Fibroblast of lung (primary cell): ENCODE results near the gene SLC10A6.

Experiments used
- EZH2 ChIP-seq: IDR thresholded peaks from 2 replicates; pipeline ENCODE4 v1.5.1; 2012; ENCODE audit warnings: low read length, control low read depth, mild to moderate bottlenecking; ENCODE audit errors: missing control alignments
- TF ChIP-seq, protein P1 (sequence below), 2 donors: IDR thresholded peaks in 1 of 2; conservative IDR thresholded peaks in 1 of 2; 1 replicate in 1 of 2; 2 replicates in 1 of 2; pipeline ENCODE4 v1.5.1; 2011 to 2012; ENCODE audit warnings: low read length in 2 of 2, control low read depth in 1 of 2, inconsistent platforms in 1 of 2, low read depth in 1 of 2, mild to moderate bottlenecking in 1 of 2

DNA sequence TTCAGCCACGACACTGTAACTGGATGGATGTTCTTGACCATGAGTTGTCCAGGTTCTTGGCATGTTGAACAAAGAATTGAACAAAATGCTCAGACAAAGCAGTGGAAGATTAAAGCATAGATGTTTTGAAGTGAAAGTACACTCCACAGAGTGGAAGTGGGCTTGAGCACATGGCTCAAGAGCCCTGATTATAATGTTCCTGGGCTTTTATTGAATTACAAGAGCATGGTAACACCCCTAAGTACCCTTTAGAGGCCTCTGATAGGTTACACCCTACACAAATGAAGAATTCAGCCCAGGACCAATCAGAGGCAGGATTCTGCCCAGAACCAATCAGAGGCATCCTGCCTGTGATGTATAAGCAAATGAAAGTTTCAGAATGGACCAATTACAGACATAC is 33.5 kb downstream of the SLC10A6 start:
- TF ChIP-seq, protein P1, sequence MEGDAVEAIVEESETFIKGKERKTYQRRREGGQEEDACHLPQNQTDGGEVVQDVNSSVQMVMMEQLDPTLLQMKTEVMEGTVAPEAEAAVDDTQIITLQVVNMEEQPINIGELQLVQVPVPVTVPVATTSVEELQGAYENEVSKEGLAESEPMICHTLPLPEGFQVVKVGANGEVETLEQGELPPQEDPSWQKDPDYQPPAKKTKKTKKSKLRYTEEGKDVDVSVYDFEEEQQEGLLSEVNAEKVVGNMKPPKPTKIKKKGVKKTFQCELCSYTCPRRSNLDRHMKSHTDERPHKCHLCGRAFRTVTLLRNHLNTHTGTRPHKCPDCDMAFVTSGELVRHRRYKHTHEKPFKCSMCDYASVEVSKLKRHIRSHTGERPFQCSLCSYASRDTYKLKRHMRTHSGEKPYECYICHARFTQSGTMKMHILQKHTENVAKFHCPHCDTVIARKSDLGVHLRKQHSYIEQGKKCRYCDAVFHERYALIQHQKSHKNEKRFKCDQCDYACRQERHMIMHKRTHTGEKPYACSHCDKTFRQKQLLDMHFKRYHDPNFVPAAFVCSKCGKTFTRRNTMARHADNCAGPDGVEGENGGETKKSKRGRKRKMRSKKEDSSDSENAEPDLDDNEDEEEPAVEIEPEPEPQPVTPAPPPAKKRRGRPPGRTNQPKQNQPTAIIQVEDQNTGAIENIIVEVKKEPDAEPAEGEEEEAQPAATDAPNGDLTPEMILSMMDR (conservative IDR thresholded peaks at IDR 0.05 in 1 of 2, IDR thresholded peaks at IDR 0.05 in 1 of 2; ENCODE audit: low read depth in 1 of 2, low read length in 2 of 2): no peak
- no peak for TF ChIP-seq EZH2
